Stimulated activated CD4-positive, alpha-beta T cell treated with anti-CD3 and anti-CD28 coated beads, TNF-alpha, amount 100 ng/mL, for 24 hours (primary cell): ENCODE data around the gene DENND4A.
"Not testable (repeated sequence)": the region's sequence is repeated elsewhere in the genome, so short reads cannot be mapped to it uniquely, and the experiment has no call there.

Experiments used
- DNase-seq, 3 experiments: peaks; one replicate each; pipeline ENCODE4 v3.0.0-alpha.2; 2020; ENCODE audit warnings: low read depth in 3 of 3

DENND4A gene

GRCh38 chr15:65757256-65757655 is 34.8 kb downstream of the DENND4A start:
- DNase-seq = no peak

DNA sequence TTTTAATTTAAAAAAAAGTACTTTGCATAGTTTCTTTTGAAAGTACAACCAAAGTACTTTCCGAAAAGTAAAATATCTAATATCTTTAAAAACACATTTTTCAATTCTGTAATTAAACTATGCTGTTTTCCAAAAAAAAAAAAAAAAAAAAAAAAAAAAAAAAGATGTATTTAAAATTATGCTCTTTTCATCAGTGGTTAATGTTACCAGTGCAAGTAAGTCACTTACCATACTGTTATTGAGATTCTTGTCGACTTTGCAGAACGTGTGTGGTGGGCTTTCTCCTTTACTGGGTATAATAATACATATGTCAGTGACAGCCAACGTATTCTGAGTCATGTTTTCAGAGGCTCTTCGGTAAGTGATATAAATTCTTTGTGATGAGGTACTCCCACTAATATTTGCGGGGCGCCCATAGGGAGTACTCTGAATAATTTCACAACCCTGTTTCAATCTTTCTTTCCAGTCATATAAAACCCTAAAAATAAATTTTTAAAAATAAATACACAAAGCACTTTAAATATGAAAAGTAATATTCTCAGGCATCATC is 39.9 kb downstream of the DENND4A start:
- no peak for DNase-seq

- DNase-seq = no peak
These were observed 40.7 kb downstream of the DENND4A start for GRCh38 chr15:65751431-65751830.

GRCh38 chr15:65747265-65747664 is 44.8 kb downstream of the DENND4A start:
- DNase-seq = no peak

DNA sequence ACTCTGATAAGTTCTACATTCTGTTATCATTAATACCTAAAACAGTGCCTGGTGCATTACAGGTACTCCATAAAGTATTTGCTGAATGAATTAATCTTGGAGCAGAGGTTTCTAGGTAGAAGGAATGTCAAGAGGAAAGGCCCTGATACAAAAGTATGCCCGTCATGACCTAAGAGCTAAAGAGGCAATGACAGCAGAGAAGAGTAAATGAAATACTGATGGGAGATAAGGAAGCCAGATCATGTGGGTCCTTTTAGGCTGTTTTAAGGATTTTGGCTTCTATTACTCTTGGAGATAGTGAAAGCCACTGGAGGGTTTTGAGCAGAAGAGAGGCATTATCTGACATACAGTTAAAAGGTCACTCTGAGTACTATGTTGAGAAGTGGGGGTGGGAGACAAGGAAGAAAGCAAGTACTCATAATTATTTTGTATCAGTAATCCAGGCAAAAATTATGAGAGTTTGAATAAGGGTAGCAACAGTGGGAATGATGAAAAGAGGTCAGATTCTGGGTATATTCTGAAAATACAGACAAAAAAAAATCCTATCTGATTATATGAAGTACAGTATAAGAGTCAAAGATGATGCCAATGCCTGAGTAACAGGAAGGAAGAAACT is 48.3 kb downstream of the DENND4A start:
- no peak for DNase-seq

GRCh38 chr15:65740148-65740547 is 51.9 kb downstream of the DENND4A start:
- no peak for DNase-seq

DNA sequence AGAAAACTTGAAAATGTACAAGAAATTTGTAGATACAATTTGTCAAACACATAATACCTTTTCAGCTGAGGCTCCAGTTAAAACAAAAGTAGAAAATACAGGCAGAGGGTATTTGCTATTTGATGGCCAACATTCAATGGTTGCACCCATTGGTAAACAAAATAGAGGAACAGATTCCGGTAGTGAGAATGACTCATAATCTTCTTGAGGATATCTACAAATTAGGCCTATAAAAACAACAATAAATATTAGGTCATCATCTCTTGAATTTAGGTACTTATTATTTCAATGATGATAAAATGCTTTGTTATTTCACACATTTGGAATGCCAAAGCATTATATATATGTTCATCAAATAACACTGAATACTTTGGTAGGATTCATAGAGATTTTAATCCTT is 53.4 kb downstream of the DENND4A start:
- no peak for DNase-seq

- DNase-seq = not testable (repeated sequence)
These were observed 58.5 kb downstream of the DENND4A start for GRCh38 chr15:65733599-65733998.

GRCh38 chr15:65732698-65733097 is 59.4 kb downstream of the DENND4A start:
- DNase-seq = no peak

DNA sequence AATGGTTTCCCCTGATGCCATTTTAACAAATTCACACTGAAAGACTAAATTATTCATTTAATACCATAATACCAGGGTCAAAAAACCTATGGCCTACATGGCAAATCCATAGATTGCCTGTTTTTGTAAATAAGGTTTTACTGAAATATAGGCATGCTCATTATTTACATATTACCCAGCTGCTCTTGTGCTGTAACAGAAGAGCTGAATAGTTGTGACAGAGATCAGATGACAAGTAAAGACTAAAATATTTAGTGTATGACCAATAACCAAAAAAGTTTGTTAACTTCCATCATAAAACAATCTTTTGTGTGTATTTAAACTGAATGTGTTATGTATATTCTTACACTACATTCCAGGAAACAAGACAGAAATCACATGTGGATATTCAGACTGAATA is 60.2 kb downstream of the DENND4A start:
- DNase-seq = no peak

DNA sequence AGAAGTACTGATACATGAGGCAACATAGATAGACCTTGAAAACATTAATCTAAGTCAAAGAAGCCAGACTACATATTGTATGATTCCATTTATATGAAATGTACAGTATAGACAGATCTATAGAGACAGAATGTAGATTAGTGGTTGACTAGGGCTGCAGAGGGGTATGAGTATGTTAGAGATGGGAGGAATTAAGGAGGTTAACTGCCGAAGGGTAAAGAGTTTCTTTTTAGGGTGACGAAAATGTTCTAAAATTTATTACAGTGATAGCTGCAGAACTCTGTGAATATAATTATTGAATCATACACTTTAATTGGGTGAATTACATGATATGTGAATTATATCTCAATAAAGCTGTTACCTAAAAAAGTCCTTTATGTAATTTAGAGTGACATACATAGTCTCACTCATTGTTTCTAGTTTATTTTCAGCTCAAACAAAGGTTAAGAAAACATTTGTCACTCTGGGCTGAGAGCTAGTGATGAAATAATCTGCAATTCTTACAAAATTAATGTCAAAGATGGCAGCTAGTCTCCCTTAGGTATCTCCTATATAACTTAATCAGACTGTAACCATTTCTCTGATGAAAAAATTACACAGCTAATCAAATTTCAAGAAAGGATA is 61.4 kb downstream of the DENND4A start:
- no peak for DNase-seq

- no peak for DNase-seq
These were observed 67.5 kb downstream of the DENND4A start for GRCh38 chr15:65724464-65725215.

- DNase-seq = no peak
These were observed 68.2 kb downstream of the DENND4A start for GRCh38 chr15:65723876-65724275.

DNA sequence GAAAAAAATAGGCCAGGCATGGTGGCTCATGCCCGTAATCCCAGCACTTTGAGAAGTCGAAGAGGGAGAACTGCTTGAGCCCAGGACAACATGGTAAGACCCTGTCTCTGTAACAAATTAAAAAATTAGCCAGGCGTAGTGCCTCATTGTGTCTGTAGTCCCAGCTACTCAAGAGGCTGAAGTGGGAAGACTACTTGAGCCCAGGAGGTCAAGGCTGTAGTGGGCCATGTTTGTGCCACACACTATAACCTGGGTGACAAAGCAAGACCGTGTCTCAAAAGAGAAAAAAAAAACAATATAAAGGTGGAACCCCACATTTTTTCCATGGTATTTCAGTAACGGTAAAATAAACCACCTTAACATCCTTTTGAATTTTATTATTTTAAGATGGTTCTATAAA is 69.9 kb downstream of the DENND4A start:
- DNase-seq = no peak

DNA sequence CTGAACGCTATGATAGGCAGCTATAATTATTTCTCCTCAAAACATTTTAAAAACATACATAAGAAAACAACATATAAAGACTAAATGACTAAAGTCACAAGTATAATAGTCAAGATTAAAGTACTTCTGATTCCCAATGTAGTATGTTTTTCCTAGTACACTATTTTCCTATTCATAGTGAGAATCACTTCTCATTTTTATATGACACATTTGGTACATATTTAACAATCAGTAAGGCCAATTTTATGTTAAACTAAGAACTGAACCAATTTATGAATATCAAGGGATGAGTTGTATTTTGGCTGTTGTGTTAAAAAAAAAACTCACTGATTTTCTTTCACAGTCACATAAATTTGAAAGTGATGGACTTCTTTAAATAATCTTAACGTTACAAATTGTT is 79.7 kb downstream of the DENND4A start:
- DNase-seq = no peak

- DNase-seq = no peak
These were observed 97.0 kb downstream of the DENND4A start for GRCh38 chr15:65695081-65695480.

DNA sequence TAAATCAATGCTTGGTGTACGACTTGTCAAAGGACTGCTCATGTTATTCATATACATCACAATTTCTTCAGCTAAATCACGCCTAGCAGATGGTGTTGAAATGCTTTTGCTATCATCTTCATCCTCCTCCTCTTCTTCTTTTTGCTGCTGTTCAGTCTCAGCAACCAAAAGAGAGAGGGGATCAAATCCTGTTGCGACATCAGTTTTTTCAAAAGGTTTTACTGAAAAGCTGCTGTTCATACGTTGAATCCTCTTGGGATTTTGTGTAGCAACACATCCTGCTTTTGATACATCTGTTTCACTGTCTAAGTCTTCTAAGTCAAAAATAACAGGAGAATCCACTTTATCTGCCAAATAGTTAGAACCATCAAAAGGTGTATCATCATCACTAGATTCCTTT is 101.3 kb downstream of the DENND4A start:
- no peak for DNase-seq

DNA sequence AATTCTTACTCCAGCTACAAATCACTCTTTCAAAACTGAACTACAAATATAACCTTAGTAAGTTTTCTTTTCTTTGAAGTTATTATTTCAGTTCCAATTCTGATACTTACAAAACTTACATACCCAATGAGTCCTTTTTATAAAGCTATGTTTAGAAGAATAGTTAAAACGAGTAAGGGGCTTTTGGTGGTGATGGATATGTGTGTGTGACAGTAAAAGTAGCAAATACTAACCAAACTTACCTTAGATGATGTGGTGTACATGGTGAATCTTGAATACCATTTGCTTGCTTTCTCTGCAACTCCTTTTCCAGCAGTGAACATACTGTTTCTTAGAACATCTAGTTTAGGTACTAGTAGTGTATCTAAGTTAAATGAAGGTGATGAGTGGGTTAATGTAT is 101.9 kb downstream of the DENND4A start:
- no peak for DNase-seq

- no peak for DNase-seq
These were observed 103.6 kb downstream of the DENND4A start for GRCh38 chr15:65688462-65688861.

DNA sequence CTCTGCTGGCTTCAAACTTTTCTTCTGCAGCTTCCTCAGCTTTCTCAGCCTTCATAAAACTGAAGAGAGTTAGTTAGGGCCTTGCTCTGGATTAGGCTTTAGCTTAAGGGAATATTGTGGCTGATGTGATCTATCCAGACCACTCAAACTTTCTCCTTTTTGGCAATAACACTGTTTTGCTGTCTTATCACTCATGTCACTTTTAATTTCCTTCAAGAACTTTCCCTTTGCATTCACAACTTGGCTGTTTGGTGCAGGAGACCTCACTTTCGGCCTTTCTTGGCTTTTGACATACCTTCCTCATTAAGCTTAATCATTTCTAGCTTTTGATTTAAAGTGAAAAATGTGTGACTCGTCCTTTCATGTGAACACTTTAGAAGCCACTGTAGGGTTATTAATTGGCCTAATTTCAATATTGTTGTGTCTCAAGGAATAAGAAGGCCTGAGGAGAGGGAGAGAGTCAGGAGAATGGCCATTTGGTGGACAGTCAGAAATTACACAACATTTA is 109.6 kb downstream of the DENND4A start:
- no peak for DNase-seq

GRCh38 chr15:65680544-65680943 is 111.5 kb downstream of the DENND4A start:
- DNase-seq = no peak

- no peak for DNase-seq
These were observed 116.0 kb downstream of the DENND4A start for GRCh38 chr15:65676123-65676522.

DNA sequence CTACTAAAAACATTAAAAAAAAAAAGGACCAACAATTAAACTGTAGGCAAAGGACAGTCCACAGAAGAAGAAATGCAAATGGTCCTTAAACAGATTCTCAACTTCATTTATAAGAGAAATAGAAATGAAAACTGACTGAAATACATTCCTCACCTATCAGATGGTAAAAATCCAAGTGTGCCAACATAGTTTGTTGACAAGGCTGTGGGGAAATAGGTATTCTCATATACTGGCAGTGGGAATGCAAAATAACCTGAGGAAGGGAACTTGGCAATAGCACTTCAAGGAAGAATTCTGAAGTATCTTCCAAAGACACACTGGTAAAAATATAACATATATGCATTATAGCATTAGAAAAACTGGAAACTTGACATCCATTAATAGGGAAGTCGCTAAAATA is 116.5 kb downstream of the DENND4A start:
- no peak for DNase-seq
